DOHH2 (cell line): ENCODE measurements around the gene TMEM132D.

Experiments used
- H3F3A ChIP-seq: fragments of 200-600 bp; sonication (generic), shearing (Covaris generic); 2 replicates; pipeline ENCODE4 v1.6.0; 2016; ENCODE audit warnings: antibody characterized with exemption, mild to moderate bottlenecking; ENCODE audit not compliant: control insufficient read depth, insufficient read depth
- H3K27ac ChIP-seq: fragments of 200-600 bp; sonication (generic); 2 replicates; pipeline ENCODE4 v1.5.1; 2014; ENCODE audit warnings: low read depth, mild to moderate bottlenecking, low read length, moderate library complexity
- H3K27me3 ChIP-seq: fragments of 200-600 bp; sonication (generic); 2 replicates; pipeline ENCODE4 v1.6.1; 2014; ENCODE audit warnings: mild to moderate bottlenecking, low read length, mixed read lengths; ENCODE audit not compliant: control insufficient read depth
- H3K36me3 ChIP-seq: fragments of 200-600 bp; sonication (generic); 2 replicates; pipeline ENCODE4 v1.6.1; 2014; ENCODE audit warnings: mild to moderate bottlenecking, low read length, moderate library complexity, mixed read lengths; ENCODE audit not compliant: control insufficient read depth
- H3K4me1 ChIP-seq: fragments of 200-600 bp; sonication (generic); 2 replicates; pipeline ENCODE4 v1.6.1; 2014; ENCODE audit warnings: mild to moderate bottlenecking, low read length, mixed read lengths; ENCODE audit not compliant: control insufficient read depth
- H3K4me2 ChIP-seq: fragments of 200-600 bp; sonication (generic); 2 replicates; pipeline ENCODE4 v1.6.0; 2014; ENCODE audit warnings: mild to moderate bottlenecking, low read length, moderate library complexity
- H3K4me3 ChIP-seq: fragments of 200-600 bp; sonication (generic); 2 replicates; pipeline ENCODE4 v1.5.1; 2014; ENCODE audit warnings: mild to moderate bottlenecking, low read length, mixed read lengths
- H3K79me2 ChIP-seq: fragments of 200-600 bp; sonication (generic); 2 replicates; pipeline ENCODE4 v1.6.1; 2014; ENCODE audit warnings: mild to moderate bottlenecking, low read length, mixed read lengths; ENCODE audit not compliant: control insufficient read depth
- H3K9me2 ChIP-seq: fragments of 200-600 bp; sonication (generic); replicated peaks from 2 replicates; pipeline ENCODE4 v1.6.1; 2014; ENCODE audit warnings: mild to moderate bottlenecking, low read length, mixed read lengths; ENCODE audit not compliant: control insufficient read depth
- H3K9me3 ChIP-seq: fragments of 200-600 bp; sonication (generic); 2 replicates; pipeline ENCODE4 v1.6.1; 2014; ENCODE audit warnings: antibody characterized with exemption, low read length, mixed read lengths; ENCODE audit not compliant: control insufficient read depth, insufficient read depth
- H4K20me1 ChIP-seq: fragments of 200-600 bp; sonication (generic); 2 replicates; pipeline ENCODE4 v1.6.0; 2014; ENCODE audit warnings: low read depth, mild to moderate bottlenecking, antibody characterized with exemption, low read length, moderate library complexity; ENCODE audit not compliant: control insufficient read depth, insufficient read depth
- CTCF ChIP-seq: fragments of 200-600 bp; sonication (generic); IDR thresholded peaks from one replicate; pipeline ENCODE4 v1.5.1; 2014; ENCODE audit warnings: antibody characterized with exemption, mild to moderate bottlenecking, low read depth, low read length; ENCODE audit not compliant: poor library complexity, severe bottlenecking
- EZH2phosphoT487 ChIP-seq: fragments of 200-600 bp; sonication (generic); IDR thresholded peaks from 2 replicates; pipeline ENCODE4 v1.6.1; 2017; ENCODE audit warnings: borderline replicate concordance, mild to moderate bottlenecking, antibody characterized with exemption, low read length, moderate library complexity, mixed read lengths

The TMEM132D gene

GRCh38 chr12:129873111-129873832 is 30.6 kb downstream of the TMEM132D start:
- Histone ChIP-seq H3F3A (no peaks in the 10 kb centered on the region), H3K9me2 (no peaks in the 10 kb centered on the region), H3K9me3 (no peaks in the 10 kb centered on the region; the same call in 1 of the 2 replicates), H4K20me1 (no peaks in the 10 kb centered on the region), H3K4me2 (no peak overlapping the region), H3K4me1 (no peaks in the 10 kb centered on the region), H3K27ac (no peak overlapping the region), H3K4me3 (no peak overlapping the region), H3K36me3 (no peaks in the 10 kb centered on the region), H3K79me2 (no peaks in the 10 kb centered on the region), H3K27me3 (no peaks in the 10 kb centered on the region)
- TF ChIP-seq CTCF (no peak), EZH2phosphoT487 (no peak)

- no peak overlapping the region for H3K4me3 ChIP-seq
These were observed 31.5 kb downstream of the TMEM132D start for GRCh38 chr12:129871991-129872972.

GRCh38 chr12:129870796-129871195 is 33.0 kb downstream of the TMEM132D start:
- Histone ChIP-seq H4K20me1 (no peaks in the 10 kb centered on the region), H3K9me2 (no peaks in the 10 kb centered on the region), H3K4me2 (no peak overlapping the region), H3K4me1 (no peaks in the 10 kb centered on the region), H3K4me3 (no peak overlapping the region), H3K27ac (no peak overlapping the region), H3K36me3 (no peaks in the 10 kb centered on the region), H3K79me2 (no peaks in the 10 kb centered on the region), H3K27me3 (no peaks in the 10 kb centered on the region), H3F3A (no peaks in the 10 kb centered on the region), H3K9me3 (no peaks in the 10 kb centered on the region; the same call in 1 of the 2 replicates)
- TF ChIP-seq EZH2phosphoT487, result no peak
- TF ChIP-seq CTCF, result no peak

More at GRCh38 chr12:129871991-129872972, 31.5 kb downstream of the TMEM132D start:
- Histone ChIP-seq H3K27me3 (no peaks in the 10 kb centered on the region), H3K79me2 (no peaks in the 10 kb centered on the region), H3K36me3 (no peaks in the 10 kb centered on the region), H3K27ac (no peak overlapping the region), H3K9me2 (no peaks in the 10 kb centered on the region), H3F3A (no peaks in the 10 kb centered on the region), H3K9me3 (no peaks in the 10 kb centered on the region; the same call in 1 of the 2 replicates), H4K20me1 (no peaks in the 10 kb centered on the region), H3K4me2 (no peak overlapping the region), H3K4me1 (no peaks in the 10 kb centered on the region)
- TF ChIP-seq CTCF (no peak), EZH2phosphoT487 (no peak)
